ENCODE data around the gene ALG3. TPM values are rescaled to one million over a fixed set of nuclear protein-coding genes. Genes with fewer than 3 reads are reported as not detected.

Gene ALG3
- total RNA-seq, 2 donors from 2014 or later, result 25.1 to 78.9 TPM

DNA sequence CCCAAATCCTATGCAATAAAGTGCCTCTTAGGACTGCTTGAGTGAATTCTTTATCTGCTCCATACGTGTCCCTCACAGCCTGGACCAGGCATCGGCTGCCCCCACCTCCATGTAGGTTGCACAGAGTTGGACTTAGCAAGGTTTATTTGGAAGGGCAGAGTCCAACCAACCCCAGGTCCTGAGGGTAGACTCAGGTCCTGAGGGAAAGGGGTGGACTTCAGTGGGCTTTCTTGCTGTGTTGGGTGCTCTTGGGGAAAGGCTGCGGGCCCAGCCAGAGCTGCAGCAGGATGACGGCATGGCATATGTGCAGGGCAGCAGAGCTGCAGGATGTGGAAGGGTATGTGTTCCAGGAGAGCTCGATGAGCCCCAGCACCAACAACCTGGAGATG lies 6.5 kb downstream of the ALG3 start:
- Histone ChIP-seq H3K4me3 (no peak overlapping the region), H3K27me3 (no peaks in the 10 kb centered on the region), H3K9me3 (no peaks in the 10 kb centered on the region), H3K27ac (no peak overlapping the region), H3K36me3 (no peaks in the 10 kb centered on the region), H3K4me1 (no peaks in the 10 kb centered on the region), H3K9ac (ENCODE audit: low read depth in 2 of 2, low read length in 2 of 2) (no peak overlapping the region)
- intact Hi-C loops (cut with DNase I), result loop anchor here (5.0 kb wide), 2 partner anchors 100 to 345 kb away; no protein-coding TSS in a partner anchor
- TF ChIP-seq, protein P1, sequence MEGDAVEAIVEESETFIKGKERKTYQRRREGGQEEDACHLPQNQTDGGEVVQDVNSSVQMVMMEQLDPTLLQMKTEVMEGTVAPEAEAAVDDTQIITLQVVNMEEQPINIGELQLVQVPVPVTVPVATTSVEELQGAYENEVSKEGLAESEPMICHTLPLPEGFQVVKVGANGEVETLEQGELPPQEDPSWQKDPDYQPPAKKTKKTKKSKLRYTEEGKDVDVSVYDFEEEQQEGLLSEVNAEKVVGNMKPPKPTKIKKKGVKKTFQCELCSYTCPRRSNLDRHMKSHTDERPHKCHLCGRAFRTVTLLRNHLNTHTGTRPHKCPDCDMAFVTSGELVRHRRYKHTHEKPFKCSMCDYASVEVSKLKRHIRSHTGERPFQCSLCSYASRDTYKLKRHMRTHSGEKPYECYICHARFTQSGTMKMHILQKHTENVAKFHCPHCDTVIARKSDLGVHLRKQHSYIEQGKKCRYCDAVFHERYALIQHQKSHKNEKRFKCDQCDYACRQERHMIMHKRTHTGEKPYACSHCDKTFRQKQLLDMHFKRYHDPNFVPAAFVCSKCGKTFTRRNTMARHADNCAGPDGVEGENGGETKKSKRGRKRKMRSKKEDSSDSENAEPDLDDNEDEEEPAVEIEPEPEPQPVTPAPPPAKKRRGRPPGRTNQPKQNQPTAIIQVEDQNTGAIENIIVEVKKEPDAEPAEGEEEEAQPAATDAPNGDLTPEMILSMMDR (IDR thresholded peaks at IDR 0.05), result no peak
- DNase-seq, result no peak

- Histone ChIP-seq H3K4me3 (peak overlapping the region; percentile 32), H3K9ac (ENCODE audit: low read depth in 2 of 2, low read length in 2 of 2) (peak overlapping the region in 1 of 2 donors; percentile 14), H3K27me3 (no peaks in the 10 kb centered on the region), H3K9me3 (no peaks in the 10 kb centered on the region), H3K27ac (peak overlapping the region; percentile 3), H3K36me3 (no peaks in the 10 kb centered on the region), H3K4me1 (no peaks in the 10 kb centered on the region)
- intact Hi-C loops (cut with DNase I), result loop anchor here (5.0 kb wide), 2 partner anchors 99 to 344 kb away; no protein-coding TSS in a partner anchor
- DNase-seq, result peak; percentile 78
- TF ChIP-seq, protein P1 (IDR thresholded peaks at IDR 0.05), result peak; percentile 61
Observed at GRCh38 chr3:184241447-184242296, 7.1 kb downstream of the ALG3 start.

DNA sequence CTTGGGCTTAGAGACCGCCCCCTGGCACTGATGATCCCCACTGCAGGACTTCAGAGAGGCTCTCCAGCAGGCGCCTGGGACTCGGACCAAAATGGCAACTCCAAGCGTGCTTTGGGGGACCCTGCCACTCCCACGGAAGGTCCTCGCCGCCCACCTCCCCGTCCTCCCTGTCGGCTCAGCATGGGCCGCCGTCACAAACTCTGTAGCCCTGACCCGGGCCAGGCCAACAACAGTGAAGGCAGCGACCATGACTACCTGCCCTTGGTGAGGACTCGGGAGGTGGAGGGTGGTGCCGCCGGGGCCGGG lies 7.7 kb downstream of the ALG3 start:
- intact Hi-C loops (cut with DNase I), result loop anchor here (5.0 kb wide), 2 partner anchors 99 to 344 kb away; no protein-coding TSS in a partner anchor
- no peak for DNase-seq
- H3K36me3 ChIP-seq, result no peaks in the 10 kb centered on the region
- H3K9ac ChIP-seq (ENCODE audit: low read depth in 2 of 2, low read length in 2 of 2), result peak overlapping the region in 1 of 2 donors; percentile 14
- no peaks in the 10 kb centered on the region for H3K27me3 ChIP-seq
- H3K4me3 ChIP-seq, result peak overlapping the region; percentile 32
- no peaks in the 10 kb centered on the region for H3K9me3 ChIP-seq
- H3K27ac ChIP-seq, result no peak overlapping the region
- H3K4me1 ChIP-seq, result no peaks in the 10 kb centered on the region
- TF ChIP-seq, protein P1 (IDR thresholded peaks at IDR 0.05), result no peak

DNA sequence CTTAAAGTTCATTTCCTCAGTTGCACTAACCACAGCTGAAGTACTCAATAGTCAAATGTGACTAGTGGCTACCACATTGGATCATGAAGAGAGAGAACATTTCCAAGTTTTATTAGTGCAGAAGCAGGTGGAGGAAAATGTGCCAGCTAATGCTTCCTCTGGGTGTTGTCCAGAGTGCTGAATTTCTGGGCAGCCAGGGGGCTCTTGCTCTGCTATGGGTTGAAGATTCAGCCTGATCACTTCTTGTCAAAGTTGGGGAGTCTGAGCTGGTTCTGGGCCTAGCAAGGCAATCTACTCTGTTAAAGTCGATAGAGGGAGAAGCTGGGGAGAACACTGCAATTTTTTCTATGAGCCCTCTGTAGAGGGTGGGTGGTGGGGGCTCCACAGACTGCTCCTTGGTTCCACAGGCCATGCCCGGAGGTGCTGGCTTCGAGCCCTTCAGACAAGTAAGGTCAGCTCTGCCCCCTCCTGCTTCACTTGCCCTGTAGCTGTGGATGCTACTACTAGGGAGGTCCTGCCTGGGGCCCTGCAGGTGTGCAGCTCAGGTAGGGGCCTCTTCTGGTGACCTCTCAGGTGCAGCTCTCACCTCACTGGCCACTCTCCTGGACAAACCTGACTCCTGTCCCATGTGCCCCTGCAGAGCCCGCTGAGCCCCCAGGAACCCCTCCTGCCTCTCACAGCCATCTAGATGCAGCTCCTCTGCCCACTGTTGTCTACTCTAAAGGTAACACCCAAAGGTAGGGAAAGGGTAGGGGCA lies 8.2 kb downstream of the ALG3 start:
- Histone ChIP-seq H3K4me3 (peak overlapping the region; percentile 32), H3K9me3 (no peaks in the 10 kb centered on the region), H3K27me3 (no peaks in the 10 kb centered on the region), H3K27ac (no peak overlapping the region), H3K36me3 (no peaks in the 10 kb centered on the region), H3K4me1 (no peaks in the 10 kb centered on the region), H3K9ac (ENCODE audit: low read depth in 2 of 2, low read length in 2 of 2) (no peak overlapping the region)
- no peak for DNase-seq
- TF ChIP-seq, protein P1 (IDR thresholded peaks at IDR 0.05), result no peak
- intact Hi-C loops (cut with DNase I), result loop anchor here (5.0 kb wide), 2 partner anchors 98 to 343 kb away; no protein-coding TSS in a partner anchor

DNA sequence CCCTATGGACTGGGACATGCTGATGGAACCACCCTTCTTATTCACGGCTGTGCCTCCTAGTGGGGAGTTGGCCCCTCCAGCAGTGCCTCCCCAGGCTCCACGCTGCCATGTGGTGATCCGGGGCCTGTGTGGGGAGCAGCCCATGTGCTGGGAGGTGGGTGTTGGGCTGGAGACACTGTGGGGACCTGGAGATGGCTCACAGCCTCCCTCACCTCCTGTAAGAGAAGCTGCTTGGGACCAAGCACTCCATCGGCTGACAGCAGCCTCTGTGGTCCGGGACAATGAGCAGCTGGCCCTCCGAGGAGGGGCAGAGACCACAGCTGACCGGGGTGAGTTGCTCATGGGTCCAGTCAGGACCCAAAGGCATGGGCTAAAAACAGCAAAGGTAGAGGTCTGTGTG lies 9.1 kb downstream of the ALG3 start:
- intact Hi-C loops (cut with DNase I), result loop anchor here (5.0 kb wide), 2 partner anchors 97 to 342 kb away; no protein-coding TSS in a partner anchor
- Histone ChIP-seq H3K4me1 (no peaks in the 10 kb centered on the region), H3K9me3 (no peaks in the 10 kb centered on the region), H3K27me3 (no peaks in the 10 kb centered on the region), H3K9ac (ENCODE audit: low read depth in 2 of 2, low read length in 2 of 2) (no peak overlapping the region), H3K27ac (no peak overlapping the region), H3K4me3 (no peak overlapping the region), H3K36me3 (no peaks in the 10 kb centered on the region)
- no peak for DNase-seq
- TF ChIP-seq, protein P1 (IDR thresholded peaks at IDR 0.05), result no peak

Measured in colonic mucosa (tissue), 4 donors.